IMR-90 (cell line): ENCODE measurements around the gene PDE5A. TPM values are rescaled to one million over a fixed set of nuclear protein-coding genes. Genes with fewer than 3 reads are reported as not detected.
A peak's percentile ranks its signal among the peaks of the same experiment; 100 is the strongest.

Source experiments
- ATAC-seq: fragments of 200-7000 bp; cut with Tn5 transposase; 2 replicates; pipeline ENCODE4 v1.9.1; 2020; ENCODE audit warnings: low read depth, mild to moderate bottlenecking, moderate library complexity
- BruUV-seq: library from RNA; stranded (reverse); fragments of 400-500 nt; replicated peaks from 2 replicates; lab custom pipeline; 2021; lab: Mats Ljungman, UMichigan
- CTCF ChIA-PET: fragments of 300-600 bp; formaldehyde crosslinking; extraction: SDS; loops from one replicate; lab custom pipeline; 2021; ENCODE audit warnings: antibody characterized with exemption; lab: Yijun Ruan, JAX
- POLR2A ChIA-PET: fragments of 300-600 bp; sonication (Branson Sonifier 250); formaldehyde crosslinking; loops from one replicate; lab custom pipeline; 2022; ENCODE audit warnings: antibody characterized with exemption; ENCODE audit not compliant: unreplicated experiment; lab: Charles Lee
- DNase-seq: peaks from one replicate; pipeline ENCODE4 v3.0.0; 2013
- H2AFZ ChIP-seq: replicated peaks from 2 replicates; pipeline ENCODE3; 2013; ENCODE audit warnings: low read length, mild to moderate bottlenecking; ENCODE audit not compliant: poor library complexity
- H2AK5ac ChIP-seq: 2 replicates; pipeline ENCODE4 v1.6.1; 2013; ENCODE audit warnings: low read depth, low read length, inconsistent platforms
- H2AK9ac ChIP-seq: replicated peaks from 2 replicates; pipeline ENCODE3; 2013; ENCODE audit warnings: mild to moderate bottlenecking, low read depth, low read length, moderate library complexity; ENCODE audit not compliant: poor library complexity
- H2BK120ac ChIP-seq: 2 replicates; pipeline ENCODE4 v1.6.1; 2013; ENCODE audit warnings: low read depth, low read length, inconsistent platforms
- H2BK15ac ChIP-seq: 3 replicates; pipeline ENCODE4 v1.6.1; 2013; ENCODE audit warnings: low read depth, low read length, inconsistent platforms
- H2BK20ac ChIP-seq: 2 replicates; pipeline ENCODE4 v1.6.1; 2013; ENCODE audit warnings: low read depth, mild to moderate bottlenecking, inconsistent platforms, low read length, moderate library complexity
- H2BK5ac ChIP-seq: 2 replicates; pipeline ENCODE4 v1.6.1; 2013; ENCODE audit warnings: mild to moderate bottlenecking, low read depth, low read length, inconsistent platforms; ENCODE audit not compliant: poor library complexity, severe bottlenecking
- H3K14ac ChIP-seq: replicated peaks from 2 replicates; pipeline ENCODE4 v1.6.1; 2013; ENCODE audit warnings: low read depth, low read length, inconsistent platforms
- H3K18ac ChIP-seq: 2 replicates; pipeline ENCODE4 v1.6.1; 2013; ENCODE audit warnings: low read depth, low read length, control low read depth
- H3K23ac ChIP-seq: 2 replicates; pipeline ENCODE4 v1.6.1; 2013; ENCODE audit warnings: low read depth, low read length, inconsistent platforms
- H3K27ac ChIP-seq: 2 replicates; pipeline ENCODE4 v1.5.1; 2013; ENCODE audit warnings: mild to moderate bottlenecking, control low read depth, low read length; ENCODE audit not compliant: insufficient read depth
- H3K27me3 ChIP-seq: 2 replicates; pipeline ENCODE4 v1.6.1; 2013; ENCODE audit warnings: low read length; ENCODE audit not compliant: control insufficient read depth, insufficient read depth
- H3K36me3 ChIP-seq: 2 replicates; pipeline ENCODE4 v1.6.1; 2013; ENCODE audit warnings: low read length, mixed read lengths; ENCODE audit not compliant: control insufficient read depth, insufficient read depth
- H3K4ac ChIP-seq: 2 replicates; pipeline ENCODE4 v1.6.1; 2013; ENCODE audit warnings: low read depth, low read length, inconsistent platforms
- H3K4me1 ChIP-seq: 2 replicates; pipeline ENCODE4 v1.6.1; 2013; ENCODE audit warnings: low read length, mixed read lengths; ENCODE audit not compliant: control insufficient read depth, insufficient read depth
- H3K4me2 ChIP-seq: 2 replicates; pipeline ENCODE4 v1.6.1; 2013; ENCODE audit warnings: low read depth, mild to moderate bottlenecking, control low read depth, low read length, moderate library complexity
- H3K4me3 ChIP-seq: 2 replicates; pipeline ENCODE4 v1.5.1; 2013; ENCODE audit warnings: low read depth, mild to moderate bottlenecking, control low read depth, low read length, moderate library complexity; ENCODE audit not compliant: insufficient read depth
- H3K56ac ChIP-seq: 2 replicates; pipeline ENCODE4 v1.6.1; 2013; ENCODE audit warnings: low read length, inconsistent platforms; ENCODE audit not compliant: insufficient read depth; ENCODE audit errors: extremely low read depth
- H3K79me1 ChIP-seq, 2 experiments: 2 replicates each; pipeline ENCODE4 v1.6.1; 2013; ENCODE audit warnings: low read length in 2 of 2, inconsistent platforms in 1 of 2, low read depth in 1 of 2
- H3K9ac ChIP-seq: 2 replicates; pipeline ENCODE4 v1.6.1; 2013; ENCODE audit warnings: low read depth, low read length, control low read depth
- H3K9me1 ChIP-seq: 2 replicates; pipeline ENCODE4 v1.6.1; 2013; ENCODE audit warnings: low read length, inconsistent platforms; ENCODE audit not compliant: insufficient read depth
- H3K9me3 ChIP-seq: 2 replicates; pipeline ENCODE4 v1.6.1; 2013; ENCODE audit warnings: low read length; ENCODE audit not compliant: control insufficient read depth, insufficient read depth
- H4K20me1 ChIP-seq: 2 replicates; pipeline ENCODE4 v1.6.1; 2013; ENCODE audit warnings: low read length, inconsistent platforms; ENCODE audit not compliant: insufficient read depth
- H4K5ac ChIP-seq: 2 replicates; pipeline ENCODE4 v1.6.1; 2013; ENCODE audit warnings: mild to moderate bottlenecking, low read depth, low read length, control low read depth
- H4K8ac ChIP-seq, 2 experiments: 2 replicates each; pipeline ENCODE4 v1.6.1; 2013; ENCODE audit warnings: low read depth in 2 of 2, low read length in 2 of 2, control low read depth in 1 of 2, inconsistent platforms in 1 of 2
- H4K91ac ChIP-seq: 2 replicates; pipeline ENCODE4 v1.6.1; 2013; ENCODE audit warnings: low read depth, low read length, inconsistent platforms; ENCODE audit not compliant: insufficient read depth
- CEBPB ChIP-seq: IDR thresholded peaks from 2 replicates; pipeline ENCODE4 v1.6.1; 2012; ENCODE audit warnings: low read depth, low read length, improper control_type of control experiment
- MXI1 ChIP-seq: IDR thresholded peaks from 2 replicates; pipeline ENCODE4 v1.6.1; 2012; ENCODE audit warnings: low read depth, mild to moderate bottlenecking, low read length, moderate library complexity, borderline replicate concordance
- NFE2L2 ChIP-seq: fragments of 150-350 bp; IDR thresholded peaks from 2 replicates; pipeline ENCODE4 v1.6.1; 2016; ENCODE audit warnings: low read depth, mild to moderate bottlenecking, low read length
- RCOR1 ChIP-seq: IDR thresholded peaks from 2 replicates; pipeline ENCODE4 v1.6.1; 2012; ENCODE audit warnings: mild to moderate bottlenecking, low read length, improper control_type of control experiment; ENCODE audit not compliant: insufficient replicate concordance
- SMC3 ChIP-seq: fragments of 150-350 bp; IDR thresholded peaks from 2 replicates; pipeline ENCODE4 v1.6.1; 2016; ENCODE audit warnings: low read depth, mild to moderate bottlenecking, antibody characterized with exemption, low read length, moderate library complexity
- USF2 ChIP-seq: fragments of 150-350 bp; IDR thresholded peaks from 2 replicates; pipeline ENCODE4 v1.6.1; 2017; ENCODE audit warnings: mild to moderate bottlenecking, antibody characterized with exemption, low read length, low read depth
- WGBS, 2 experiments: methylation state at CpG; one replicate each; pipeline versions ENCODE4 v1.1.5 to v1.1.7; 2013; ENCODE audit warnings: missing lambda C conversion rate in 2 of 2; ENCODE audit not compliant: insufficient read length in 1 of 2; ENCODE audit errors: extremely low coverage in 2 of 2; 5-methylcytosine and 5-hydroxymethylcytosine counted together
- dilution Hi-C: fragments of 300-500 bp; cut with HindIII; formaldehyde crosslinking; loops from one replicate; pipeline ENCODE4 v1.14.3; 2018; ENCODE audit warnings: low sequenced_read_pairs; ENCODE audit not compliant: unreplicated experiment
- in situ Hi-C: fragments of 300-500 bp; cut with MboI; formaldehyde crosslinking; loops from 3 replicates; pipeline ENCODE4 v1.14.3; 2019; ENCODE audit warnings: low sequenced_read_pairs, inconsistent platforms, mixed read lengths
- intact Hi-C: fragments of 100-400 bp; cut with micrococcal nuclease; formaldehyde crosslinking; loops from 2 replicates; pipeline ENCODE4 v1.10.0; 2022
- polyA plus RNA-seq, 3 experiments: library from polyadenylated mRNA; depleted of rRNA; stranded (reverse); fragments of >200 nt; gene quantifications; 2 replicates each; pipeline ENCODE4 v1.2.3, GENCODE V29; 2012; ENCODE audit warnings: low replicate concordance in 1 of 3
- total RNA-seq: library from RNA; depleted of rRNA; stranded (reverse); fragments of >200 nt; gene quantifications from 2 replicates; pipeline ENCODE4 v1.2.3, GENCODE V29; 2012

Gene PDE5A
- total and polyA plus RNA-seq, 2 of the 4 experiments (the other 2 are of a cell fraction), result 101 to 770 TPM

DNA sequence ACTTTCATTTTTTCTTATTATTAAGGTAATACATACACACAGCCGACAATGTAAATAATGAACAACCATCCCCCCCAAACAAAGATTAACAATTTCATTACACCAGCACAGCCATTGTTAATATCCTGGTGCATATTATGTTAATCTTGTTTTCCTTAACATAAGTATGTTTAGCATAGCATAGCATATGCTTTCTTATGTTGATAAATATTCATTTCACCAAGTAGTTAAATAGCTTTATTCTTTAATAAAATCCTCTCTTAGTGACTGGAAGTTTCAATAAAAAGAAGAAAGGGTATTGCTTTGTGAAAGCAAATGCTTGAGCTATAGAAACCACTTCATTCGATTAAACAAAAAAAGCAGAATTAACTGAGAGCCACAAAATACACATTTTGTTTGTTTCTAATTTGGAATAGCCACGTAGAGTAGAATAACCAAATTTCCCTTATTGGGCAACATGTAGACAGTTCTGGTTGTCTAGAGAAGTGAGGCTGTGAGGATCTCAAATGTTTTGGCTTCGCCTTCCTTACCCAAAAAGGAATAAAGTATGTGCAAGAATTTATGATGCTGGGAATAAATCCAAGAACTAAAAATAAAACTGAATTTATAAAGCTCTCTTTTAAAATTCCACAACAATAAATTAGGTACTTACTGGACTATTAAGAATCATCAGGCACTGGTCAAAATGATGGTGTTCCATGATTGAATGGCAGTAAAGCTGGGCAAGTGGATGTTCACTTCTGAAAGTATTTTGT is 118.0 kb downstream of the PDE5A start:
- Histone ChIP-seq H3K27ac (no peak overlapping the region), H3K14ac (no peak overlapping the region; the same call in 1 of the 2 replicates), H4K91ac (no peak overlapping the region), H3K9me3 (no peaks in the 10 kb centered on the region), H3K4me3 (no peak overlapping the region), H3K4me2 (no peak overlapping the region), H2BK5ac (peak overlapping the region; percentile 96), H2BK15ac (no peak overlapping the region), H3K27me3 (no peaks in the 10 kb centered on the region), H2AK9ac (no peak overlapping the region), H3K79me1 (peaks cover 40 to 62% of the 10 kb centered on the region in 2 experiments), H3K4me1 (peaks cover 11% of the 10 kb centered on the region), H3K23ac (peak overlapping the region; percentile 23; the same call in 1 of the 2 replicates), H3K9ac (no peak overlapping the region), H3K4ac (peak overlapping the region; percentile 45; the same call in 1 of the 2 replicates), H2AK5ac (no peak overlapping the region), H4K20me1 (peaks cover 24% of the 10 kb centered on the region; the same call in 1 of the 2 replicates), H2BK20ac (no peak overlapping the region), H3K36me3 (peaks cover 46% of the 10 kb centered on the region), H3K9me1 (peaks cover 5% of the 10 kb centered on the region), H3K56ac (no peak overlapping the region; the same call in 1 of the 2 replicates), H3K18ac (no peak overlapping the region; the same call in 1 of the 2 replicates), H4K8ac (peak overlapping the region in 1 of 2 experiments; percentile 29; a peak in 1 of 4 replicates), H2BK120ac (peak overlapping the region; percentile 44; the same call in 1 of the 2 replicates), H4K5ac (no peak overlapping the region), H2AFZ (no peak overlapping the region)
- DNase-seq (peak; percentile 48), ATAC-seq (no peak)
- TF ChIP-seq NFE2L2 (no peak), CEBPB (peak; percentile 50; the same call in 1 of the 2 replicates), MXI1 (no peak), SMC3 (no peak), USF2 (no peak), RCOR1 (no peak)
- ChIA-PET CTCF (interaction anchor here (1.0 kb wide), 1 partner anchor 8 kb away, joined by 3 read pairs; no protein-coding TSS in a partner anchor), POLR2A (no interaction called here)
- no CpG with 5 or more reads among the region's 4 CpGs for WGBS, 2 experiments
- dilution Hi-C loops, result no loop called here
- in situ Hi-C loops, result no loop called here
- intact Hi-C loops, result no loop called here
- no TSS peak for BruUV-seq
